Loucy (cell line): ENCODE data around the gene CSAD.
A peak's percentile ranks its signal among the peaks of the same experiment; 100 is the strongest.

Source experiments
- H2AFZ ChIP-seq: fragments of 200-600 bp; sonication (generic); 2 replicates; pipeline ENCODE4 v1.6.0; 2016; ENCODE audit warnings: antibody characterized with exemption, mild to moderate bottlenecking, low read length, moderate library complexity
- H3F3A ChIP-seq: fragments of 200-600 bp; 2 replicates; pipeline ENCODE4 v1.6.0; 2016; ENCODE audit warnings: antibody characterized with exemption, low read depth, mild to moderate bottlenecking
- H3K27me3 ChIP-seq: fragments of 200-600 bp; sonication (generic); 2 replicates; pipeline ENCODE4 v1.6.1; 2014; ENCODE audit warnings: low read length, mild to moderate bottlenecking; ENCODE audit not compliant: insufficient read depth, poor library complexity, severe bottlenecking
- H3K36me3 ChIP-seq: fragments of 200-600 bp; sonication (generic); 2 replicates; pipeline ENCODE4 v1.6.1; 2016; ENCODE audit warnings: low read length; ENCODE audit not compliant: insufficient read depth
- H3K4me1 ChIP-seq: fragments of 200-600 bp; sonication (generic); 2 replicates; pipeline ENCODE4 v1.5.1; 2014; ENCODE audit warnings: low read length, mild to moderate bottlenecking; ENCODE audit not compliant: insufficient read depth, poor library complexity, severe bottlenecking
- H3K4me2 ChIP-seq: fragments of 200-600 bp; sonication (generic); 2 replicates; pipeline ENCODE4 v1.6.0; 2014; ENCODE audit warnings: antibody characterized with exemption, low read length, low read depth, mild to moderate bottlenecking; ENCODE audit not compliant: poor library complexity, severe bottlenecking
- H3K4me3 ChIP-seq: fragments of 200-600 bp; sonication (generic); 2 replicates; pipeline ENCODE4 v1.5.1; 2014; ENCODE audit warnings: low read length, mild to moderate bottlenecking, mixed read lengths; ENCODE audit not compliant: poor library complexity, severe bottlenecking
- H3K79me2 ChIP-seq: fragments of 200-600 bp; sonication (generic); 2 replicates; pipeline ENCODE4 v1.6.1; 2014; ENCODE audit warnings: low read length; ENCODE audit not compliant: insufficient read depth
- H3K9ac ChIP-seq: fragments of 200-600 bp; sonication (generic); 2 replicates; pipeline ENCODE4 v1.6.0; 2014; ENCODE audit warnings: mild to moderate bottlenecking, low read depth, low read length, moderate library complexity; ENCODE audit not compliant: poor library complexity, severe bottlenecking
- H3K9me2 ChIP-seq: fragments of 200-600 bp; sonication (generic); replicated peaks from 2 replicates; pipeline ENCODE4 v1.6.1; 2016; ENCODE audit warnings: low read depth, low read length, mixed read lengths
- H3K9me3 ChIP-seq: fragments of 200-600 bp; sonication (generic); 2 replicates; pipeline ENCODE4 v1.6.1; 2014; ENCODE audit warnings: mild to moderate bottlenecking, antibody characterized with exemption, low read length, low read depth; ENCODE audit not compliant: insufficient read depth
- H4K20me1 ChIP-seq: fragments of 200-600 bp; sonication (generic); 2 replicates; pipeline ENCODE4 v1.6.0; 2014; ENCODE audit warnings: antibody characterized with exemption, low read length, mild to moderate bottlenecking; ENCODE audit not compliant: insufficient read depth, poor library complexity, severe bottlenecking
- EZH2phosphoT487 ChIP-seq: fragments of 200-600 bp; IDR thresholded peaks from 2 replicates; pipeline ENCODE4 v1.6.1; 2018; ENCODE audit warnings: antibody characterized with exemption, mild to moderate bottlenecking, moderate library complexity, borderline replicate concordance
- TF ChIP-seq, protein P1 (sequence below): fragments of 200-600 bp; sonication (generic); conservative IDR thresholded peaks from 2 replicates; pipeline ENCODE4 v1.5.1; 2014; ENCODE audit warnings: mild to moderate bottlenecking, antibody characterized with exemption, low read length

CSAD gene

DNA sequence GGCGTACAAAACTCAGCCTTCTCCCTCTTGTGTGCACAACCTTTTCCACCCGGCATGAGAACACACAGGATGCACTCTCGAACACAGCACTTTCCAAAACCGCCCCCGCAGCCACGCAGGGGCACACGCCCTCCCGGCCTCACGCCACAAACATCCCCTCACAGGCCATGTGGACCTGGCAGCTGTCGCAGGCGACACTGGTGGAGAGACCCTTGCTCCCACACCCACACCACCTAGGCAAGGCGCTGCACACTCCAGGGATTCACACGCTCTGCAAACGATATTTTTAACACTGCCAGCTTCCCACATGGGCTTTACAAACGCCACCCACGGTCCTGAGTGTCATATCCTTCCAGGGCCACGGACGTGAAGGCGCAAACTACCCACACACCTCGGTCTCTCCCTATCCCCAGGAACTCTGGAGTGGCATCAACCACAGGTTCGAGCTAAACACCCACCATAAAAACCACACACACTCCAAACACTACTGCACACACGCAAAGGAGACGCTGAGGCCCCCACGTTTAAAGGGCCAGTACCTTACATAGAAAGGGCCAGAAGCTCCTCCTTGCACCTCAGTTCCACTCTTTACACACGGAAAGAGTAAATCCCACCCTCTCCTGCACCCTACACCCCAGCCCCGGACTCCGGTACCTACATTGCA, 38.7 kb upstream of the CSAD start:
- peak overlapping the region; percentile 94 for H3K4me2 ChIP-seq
- peaks cover 15% of the 10 kb centered on the region for H3F3A ChIP-seq
- H2AFZ ChIP-seq: peak overlapping the region; percentile 89
- H3K27me3 ChIP-seq: no peaks in the 10 kb centered on the region
- no peaks in the 10 kb centered on the region for H3K79me2 ChIP-seq
- H3K9ac ChIP-seq: peak overlapping the region; percentile 60
- H3K4me1 ChIP-seq: peaks cover 47% of the 10 kb centered on the region
- TF ChIP-seq EZH2phosphoT487: no peak
- TF ChIP-seq, protein P1, sequence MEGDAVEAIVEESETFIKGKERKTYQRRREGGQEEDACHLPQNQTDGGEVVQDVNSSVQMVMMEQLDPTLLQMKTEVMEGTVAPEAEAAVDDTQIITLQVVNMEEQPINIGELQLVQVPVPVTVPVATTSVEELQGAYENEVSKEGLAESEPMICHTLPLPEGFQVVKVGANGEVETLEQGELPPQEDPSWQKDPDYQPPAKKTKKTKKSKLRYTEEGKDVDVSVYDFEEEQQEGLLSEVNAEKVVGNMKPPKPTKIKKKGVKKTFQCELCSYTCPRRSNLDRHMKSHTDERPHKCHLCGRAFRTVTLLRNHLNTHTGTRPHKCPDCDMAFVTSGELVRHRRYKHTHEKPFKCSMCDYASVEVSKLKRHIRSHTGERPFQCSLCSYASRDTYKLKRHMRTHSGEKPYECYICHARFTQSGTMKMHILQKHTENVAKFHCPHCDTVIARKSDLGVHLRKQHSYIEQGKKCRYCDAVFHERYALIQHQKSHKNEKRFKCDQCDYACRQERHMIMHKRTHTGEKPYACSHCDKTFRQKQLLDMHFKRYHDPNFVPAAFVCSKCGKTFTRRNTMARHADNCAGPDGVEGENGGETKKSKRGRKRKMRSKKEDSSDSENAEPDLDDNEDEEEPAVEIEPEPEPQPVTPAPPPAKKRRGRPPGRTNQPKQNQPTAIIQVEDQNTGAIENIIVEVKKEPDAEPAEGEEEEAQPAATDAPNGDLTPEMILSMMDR: no peak
- no peaks in the 10 kb centered on the region for H3K9me3 ChIP-seq
- peak overlapping the region; percentile 87 for H3K4me3 ChIP-seq
- no peaks in the 10 kb centered on the region for H3K9me2 ChIP-seq
- no peaks in the 10 kb centered on the region for H4K20me1 ChIP-seq
- no peaks in the 10 kb centered on the region for H3K36me3 ChIP-seq

DNA sequence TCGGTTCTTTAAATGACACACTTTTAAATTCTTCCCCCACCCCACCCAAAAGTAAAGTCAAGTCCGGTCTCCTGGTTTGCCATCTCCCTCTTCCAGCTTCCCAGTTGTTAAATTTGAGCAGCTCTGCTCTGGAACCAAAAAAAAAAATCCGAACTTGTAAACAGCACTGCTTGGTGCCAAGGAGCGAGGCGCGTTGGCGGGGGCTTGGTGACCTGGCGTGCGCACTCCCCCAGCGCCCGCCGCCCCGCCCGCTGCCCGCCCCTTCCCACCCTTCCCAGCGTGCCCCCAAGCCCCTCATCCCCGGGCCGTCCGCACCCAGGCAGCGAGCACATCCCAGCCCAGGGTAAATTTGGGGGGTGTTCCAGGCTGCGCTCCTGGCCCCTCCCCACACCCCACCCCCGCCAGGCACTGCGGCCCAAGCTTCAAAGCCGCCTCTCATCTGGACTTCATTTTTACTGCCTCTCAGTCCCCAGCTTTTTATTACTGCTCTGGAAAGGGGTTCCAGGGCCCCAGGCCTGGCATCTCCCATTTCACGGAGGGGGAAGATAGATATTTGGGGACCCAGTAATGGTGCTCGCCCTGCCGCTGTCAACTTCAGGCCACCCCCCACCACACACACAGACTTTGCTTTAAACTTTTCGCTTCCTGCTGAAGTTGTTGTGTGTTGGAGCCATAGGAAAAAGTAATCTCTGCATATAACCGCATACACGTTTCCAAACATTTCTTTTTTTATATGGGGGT, 38.0 kb upstream of the CSAD start:
- peaks cover 40% of the 10 kb centered on the region for H3K4me1 ChIP-seq
- no peaks in the 10 kb centered on the region for H3K79me2 ChIP-seq
- no peak overlapping the region for H3K9ac ChIP-seq

GRCh38 chr12:53217931-53218307, 37.2 kb upstream of the CSAD start:
- Histone ChIP-seq H3K9me2 (no peaks in the 10 kb centered on the region), H3K9ac (no peak overlapping the region), H2AFZ (no peak overlapping the region), H4K20me1 (no peaks in the 10 kb centered on the region), H3K4me2 (no peak overlapping the region), H3K4me1 (peaks cover 34% of the 10 kb centered on the region), H3K36me3 (no peaks in the 10 kb centered on the region), H3K79me2 (no peaks in the 10 kb centered on the region), H3K4me3 (no peak overlapping the region), H3K9me3 (no peaks in the 10 kb centered on the region), H3F3A (peaks cover 15% of the 10 kb centered on the region), H3K27me3 (no peaks in the 10 kb centered on the region)
- no peak for TF ChIP-seq EZH2phosphoT487
- TF ChIP-seq, protein P1: no peak

More for the DNA sequence above, 38.0 kb upstream of the CSAD start:
- Histone ChIP-seq H4K20me1 (no peaks in the 10 kb centered on the region), H2AFZ (no peak overlapping the region), H3K9me2 (no peaks in the 10 kb centered on the region), H3K36me3 (no peaks in the 10 kb centered on the region), H3F3A (peaks cover 15% of the 10 kb centered on the region), H3K27me3 (no peaks in the 10 kb centered on the region), H3K4me2 (peak overlapping the region; percentile 94), H3K4me3 (no peak overlapping the region), H3K9me3 (no peaks in the 10 kb centered on the region)
- TF ChIP-seq, protein P1: no peak
- TF ChIP-seq EZH2phosphoT487: no peak
